ENCODE measurements around the gene WDR93.
A peak's percentile ranks its signal among the peaks of the same experiment; 100 is the strongest.

Gene WDR93

GRCh38 chr15:89693091-89693490 is 2.5 kb downstream of the WDR93 start:
- no peak for DNase-seq

- no peak for DNase-seq
These were observed 3.1 kb downstream of the WDR93 start for GRCh38 chr15:89693696-89694095.

GRCh38 chr15:89695198-89695597 is 4.6 kb downstream of the WDR93 start:
- no peak for DNase-seq

- no peak for DNase-seq
These were observed 13.8 kb downstream of the WDR93 start for GRCh38 chr15:89704411-89704810.

GRCh38 chr15:89707577-89707976 is 17.0 kb downstream of the WDR93 start:
- DNase-seq = no peak

- DNase-seq = no peak
These were observed 24.2 kb downstream of the WDR93 start for GRCh38 chr15:89714775-89715174.

- no peak for DNase-seq
These were observed 32.4 kb downstream of the WDR93 start for GRCh38 chr15:89723031-89723430.

GRCh38 chr15:89724621-89725020 is 34.0 kb downstream of the WDR93 start:
- DNase-seq = no peak

GRCh38 chr15:89725064-89725463 is 34.5 kb downstream of the WDR93 start:
- no peak for DNase-seq

- DNase-seq = no peak
These were observed 37.6 kb downstream of the WDR93 start for GRCh38 chr15:89728254-89728653.

GRCh38 chr15:89731275-89731674 is 40.7 kb downstream of the WDR93 start:
- no peak for DNase-seq

- DNase-seq = no peak
These were observed 42.0 kb downstream of the WDR93 start for GRCh38 chr15:89732451-89733172.

- no peak for DNase-seq
These were observed 45.2 kb downstream of the WDR93 start for GRCh38 chr15:89735773-89736172.

- peak; percentile 74 for DNase-seq
These were observed 49.5 kb downstream of the WDR93 start for GRCh38 chr15:89740137-89740536.

- no peak for DNase-seq
These were observed 52.4 kb downstream of the WDR93 start for GRCh38 chr15:89743011-89743410.

GRCh38 chr15:89743594-89743993 is 53.0 kb downstream of the WDR93 start:
- DNase-seq = no peak

- no peak for DNase-seq
These were observed 54.5 kb downstream of the WDR93 start for GRCh38 chr15:89745131-89745530.

- no peak for DNase-seq
These were observed 55.2 kb downstream of the WDR93 start for GRCh38 chr15:89745768-89746167.

- no peak for DNase-seq
These were observed 55.8 kb downstream of the WDR93 start for GRCh38 chr15:89746386-89746780.

- DNase-seq = no peak
These were observed 57.4 kb downstream of the WDR93 start for GRCh38 chr15:89747708-89748682.

GRCh38 chr15:89749054-89749453 is 58.4 kb downstream of the WDR93 start:
- no peak for DNase-seq

- DNase-seq = no peak
These were observed 58.9 kb downstream of the WDR93 start for GRCh38 chr15:89749526-89749925.

GRCh38 chr15:89749951-89750559 is 59.4 kb downstream of the WDR93 start:
- DNase-seq = no peak
